ENCODE results near the gene FASTK. TPM values are rescaled to one million over a fixed set of nuclear protein-coding genes. Genes with fewer than 3 reads are reported as not detected.
A peak's percentile ranks its signal among the peaks of the same experiment; 100 is the strongest.

Gene FASTK
- total RNA-seq (2014; rRNA removed; shearing (Covaris generic)) (141 and 145 TPM in 2 replicates), polyA plus RNA-seq (2016; fragmentation: Nextera tagmentation; extraction: Ambion mirVana) (109 and 111 TPM in 2 replicates)

GRCh38 chr7:151080522-151081169, at the start of gene FASTK:
Gene FASTK (minus strand): TSS chr7:151080809. CDS start chr7:151080766, 43 bp downstream.
- Histone ChIP-seq H3K4me2 (ENCODE audit: unreplicated experiment) (peak within 1 kb of the TSS; percentile 87), H3K9ac (peak within 1 kb of the TSS; percentile 96), H3K9me3 (ENCODE audit: low read depth) (no peaks in the 10 kb centered on the region), H3K36me3 (ENCODE audit: low read depth) (no peaks in the 10 kb centered on the region), H3K9me2 (ENCODE audit: insufficient read depth) (no peaks in the 10 kb centered on the region), H3K27me3 (replicated peaks; ENCODE audit: insufficient read depth) (no peaks in the 10 kb centered on the region), H3F3A (ENCODE audit: insufficient read depth) (peaks cover 23% of the 10 kb centered on the region), H3K27ac (peak within 1 kb of the TSS; percentile 89), H4K20me1 (ENCODE audit: insufficient read depth) (no peaks in the 10 kb centered on the region), H3K4me1 (ENCODE audit: insufficient read depth) (peaks cover 17% of the 10 kb centered on the region), H3K79me2 (ENCODE audit: insufficient read depth) (peaks cover 45% of the 10 kb centered on the region), H3K4me3 (peak within 1 kb of the TSS; percentile 91), H2AFZ (peak within 1 kb of the TSS; percentile 60)
- TF ChIP-seq EZH2 (IDR thresholded peaks at IDR 0.05; ENCODE audit: insufficient read depth, poor library complexity, severe bottlenecking) (no peak), EZH2phosphoT487 (IDR thresholded peaks at IDR 0.05; ENCODE audit: insufficient read depth, low read depth) (no peak)
- in situ Hi-C loops (cut with MboI) = no loop called here
- 1 to 3% methylated on average over 42 to 61 of the region's 66 CpGs for WGBS, 2 experiments (ENCODE audit: low coverage in 1 of 2, low lambda C conversion rate in 2 of 2, missing lambda C conversion rate in 2 of 2)
- peak; percentile 99 for DNase-seq

- Histone ChIP-seq H3K79me2 (ENCODE audit: insufficient read depth) (0 out of 2 replicates have a peak, but pooled peaks cover 7% of the 10 kb centered on the region), H4K20me1 (ENCODE audit: insufficient read depth) (no peaks in the 10 kb centered on the region), H3K27ac (no peak overlapping the region), H3K9me2 (ENCODE audit: insufficient read depth) (no peaks in the 10 kb centered on the region), H3K27me3 (replicated peaks; ENCODE audit: insufficient read depth) (no peaks in the 10 kb centered on the region), H3K4me3 (no peak overlapping the region), H3K4me1 (ENCODE audit: insufficient read depth) (no peaks in the 10 kb centered on the region), H3K36me3 (ENCODE audit: low read depth) (0 out of 2 replicates have a peak, but pooled peaks cover 9% of the 10 kb centered on the region), H2AFZ (no peak overlapping the region), H3K9me3 (ENCODE audit: low read depth) (no peaks in the 10 kb centered on the region), H3K4me2 (ENCODE audit: unreplicated experiment) (no peak overlapping the region), H3F3A (ENCODE audit: insufficient read depth) (no peaks in the 10 kb centered on the region), H3K9ac (no peak overlapping the region)
- TF ChIP-seq EZH2 (IDR thresholded peaks at IDR 0.05; ENCODE audit: insufficient read depth, poor library complexity, severe bottlenecking) (no peak), EZH2phosphoT487 (IDR thresholded peaks at IDR 0.05; ENCODE audit: insufficient read depth, low read depth) (no peak)
- 83 to 84% methylated on average over 9 of the region's 9 CpGs for whole genome bisulfite sequencing, 2 experiments (ENCODE audit: low coverage in 1 of 2, low lambda C conversion rate in 2 of 2, missing lambda C conversion rate in 2 of 2)
- no peak for DNase-seq
- in situ Hi-C loops (cut with MboI) = no loop called here
Measured at GRCh38 chr7:151129960-151130591, 49.5 kb upstream of the FASTK start.

GRCh38 chr7:151129117-151129959, 48.7 kb upstream of the FASTK start:
- Histone ChIP-seq H3K27ac (no peak overlapping the region), H3K9me2 (ENCODE audit: insufficient read depth) (no peaks in the 10 kb centered on the region), H3K4me1 (ENCODE audit: insufficient read depth) (no peaks in the 10 kb centered on the region), H3K4me2 (ENCODE audit: unreplicated experiment) (no peak overlapping the region), H3F3A (ENCODE audit: insufficient read depth) (no peaks in the 10 kb centered on the region), H2AFZ (no peak overlapping the region), H3K27me3 (replicated peaks; ENCODE audit: insufficient read depth) (no peaks in the 10 kb centered on the region), H3K9ac (no peak overlapping the region), H4K20me1 (ENCODE audit: insufficient read depth) (no peaks in the 10 kb centered on the region), H3K79me2 (ENCODE audit: insufficient read depth) (0 out of 2 replicates have a peak, but pooled peaks cover 7% of the 10 kb centered on the region), H3K4me3 (no peak overlapping the region), H3K36me3 (ENCODE audit: low read depth) (peaks cover 14% of the 10 kb centered on the region), H3K9me3 (ENCODE audit: low read depth) (no peaks in the 10 kb centered on the region)
- in situ Hi-C loops (cut with MboI) = no loop called here
- TF ChIP-seq EZH2phosphoT487 (IDR thresholded peaks at IDR 0.05; ENCODE audit: insufficient read depth, low read depth) (no peak), EZH2 (IDR thresholded peaks at IDR 0.05; ENCODE audit: insufficient read depth, poor library complexity, severe bottlenecking) (no peak)
- DNase-seq = no peak
- WGBS, 2 experiments (ENCODE audit: low coverage in 1 of 2, low lambda C conversion rate in 2 of 2, missing lambda C conversion rate in 2 of 2) = 87 to 93% methylated on average over 26 to 28 of the region's 28 CpGs

GRCh38 chr7:151128716-151129115, 48.1 kb upstream of the FASTK start:
- no peak overlapping the region for H3K27ac ChIP-seq
- WGBS, 2 experiments (ENCODE audit: low coverage in 1 of 2, low lambda C conversion rate in 2 of 2, missing lambda C conversion rate in 2 of 2) = 87 to 97% methylated on average over 6 to 8 of the region's 8 CpGs
- no peaks in the 10 kb centered on the region for H3K9me2 ChIP-seq (ENCODE audit: insufficient read depth)
- no peak overlapping the region for H2AFZ ChIP-seq
- no peaks in the 10 kb centered on the region for H3F3A ChIP-seq (ENCODE audit: insufficient read depth)
- no peak for DNase-seq
- H3K79me2 ChIP-seq (ENCODE audit: insufficient read depth) = 0 out of 2 replicates have a peak, but pooled peaks cover 7% of the 10 kb centered on the region
- in situ Hi-C loops (cut with MboI) = no loop called here
- no peak overlapping the region for H3K9ac ChIP-seq
- H3K4me2 ChIP-seq (ENCODE audit: unreplicated experiment) = no peak overlapping the region
- H3K4me1 ChIP-seq (ENCODE audit: insufficient read depth) = no peaks in the 10 kb centered on the region
- H3K27me3 ChIP-seq (replicated peaks; ENCODE audit: insufficient read depth) = no peaks in the 10 kb centered on the region
- H3K9me3 ChIP-seq (ENCODE audit: low read depth) = no peaks in the 10 kb centered on the region
- no peaks in the 10 kb centered on the region for H4K20me1 ChIP-seq (ENCODE audit: insufficient read depth)
- no peak for TF ChIP-seq EZH2phosphoT487 (IDR thresholded peaks at IDR 0.05; ENCODE audit: insufficient read depth, low read depth)
- no peak for TF ChIP-seq EZH2 (IDR thresholded peaks at IDR 0.05; ENCODE audit: insufficient read depth, poor library complexity, severe bottlenecking)
- peaks cover 15% of the 10 kb centered on the region for H3K36me3 ChIP-seq (ENCODE audit: low read depth)
- no peak overlapping the region for H3K4me3 ChIP-seq

Data from GM23248 (cell line).